Pancreas (tissue), 10 donors: ENCODE measurements around the gene HPSE. TPM values are rescaled to one million over a fixed set of nuclear protein-coding genes. Genes with fewer than 3 reads are reported as not detected.
"Not testable (repeated sequence)": the region's sequence is repeated elsewhere in the genome, so short reads cannot be mapped to it uniquely, and the experiment has no call there.

Source experiments
- ATAC-seq, 4 donors: fragments of 200-7000 bp; cut with Tn5 transposase; one replicate each; pipeline versions ENCODE4 v1.8.0 to v1.9.1; 2020; ENCODE audit warnings: mild to moderate bottlenecking in 4 of 4, moderate library complexity in 4 of 4
- DNase-seq, 6 donors: peaks; one replicate each; pipeline ENCODE4 v3.0.0-alpha.2; 2020
- FAIRE-seq: peaks from 2 replicates; lab custom pipeline; 2012; peaks lifted over from hg19 to GRCh38; lab: Jason Lieb, UNC
- H3K27ac ChIP-seq, 4 donors: fragments of 200-600 bp; sonication (generic); 1 replicate in 3 of 4; 2 replicates in 1 of 4; pipeline versions ENCODE4 v1.5.0 to v1.8.0; 2020
- H3K27me3 ChIP-seq, 4 donors: fragments of 200-600 bp; one replicate each; pipeline ENCODE4 v1.8.0; 2021
- H3K36me3 ChIP-seq, 3 donors: fragments of 200-600 bp; sonication (generic) in 1 of 3; one replicate each; pipeline versions ENCODE4 v1.5.0 to v1.8.0; 2020 to 2021
- H3K4me1 ChIP-seq, 3 donors: fragments of 200-600 bp; one replicate each; pipeline ENCODE4 v1.8.0; 2021
- H3K4me3 ChIP-seq, 4 donors: fragments of 200-600 bp; sonication (generic) in 2 of 4; one replicate each; pipeline versions ENCODE4 v1.5.0 to v1.8.0; 2020 to 2021
- H3K9me3 ChIP-seq, 4 donors: fragments of 200-600 bp; one replicate each; pipeline ENCODE4 v1.8.0; 2021
- CTCF ChIP-seq, 4 donors: fragments of 200-600 bp; sonication (generic) in 3 of 4; IDR thresholded peaks; one replicate each; pipeline versions ENCODE4 v1.5.0 to v1.8.0; 2021; ENCODE audit warnings: antibody characterized with exemption in 4 of 4
- WGBS, 2 donors: extraction: QIAGEN DNeasy Blood & Tissue Kit; methylation state at CpG; one replicate each; pipeline ENCODE4 v1.1.7; 2013; 5-methylcytosine and 5-hydroxymethylcytosine counted together
- intact Hi-C, 3 donors: fragments of 100-400 bp; cut with DNase I; formaldehyde crosslinking; loops; one replicate each; pipeline versions ENCODE4 v1.11.1 to v1.14.2; 2022
- polyA plus RNA-seq, 2 donors: library from polyadenylated mRNA; stranded (reverse); fragments of 200-250 nt; gene quantifications; one replicate each; pipeline ENCODE4 v1.2.3, GENCODE V29; 2013
- total RNA-seq, 6 donors: library from RNA; stranded (reverse); fragmentation: NEBNext Ultra II Directional in 4 of 6; extraction: Animal tissue kit (Norgen Biotek cat#: 25700) in 4 of 6; gene quantifications; one replicate each; pipeline versions ENCODE4 v1.2.1 to v1.2.4, GENCODE V29; 2021 to 2023
- donor health status: healthy with polysubstance abuse.
- donor health status: DM: no; HTN: no; CAD: no; lungs with moderate emphysema.
- donor health status: DM: no; HTN: no; CAD: no.
- donor health status: control.
- donor health status: control.
- donor health status: Bipolar disorder and iron deficiency.
- donor health status: DM: yes; HTN: yes; CAD: no.
- donor health status: DM: no; HTN: no; CAD: no.
- donor health status: DM: no; HTN: no; CAD: no.
- donor health status: DM: yes; HTN: yes; CAD: no.

The HPSE gene
- total and polyA plus RNA-seq, 8 donors: 0.12 to 2.5 (median 0.70) TPM

GRCh38 chr4:83307920-83308319 is 26.7 kb downstream of the HPSE start:
- Histone ChIP-seq H3K27ac (no peak overlapping the region), H3K4me1 (no peaks in the 10 kb centered on the region), H3K36me3 (no peaks in the 10 kb centered on the region), H3K9me3 (no peaks in the 10 kb centered on the region), H3K4me3 (no peak overlapping the region), H3K27me3 (no peaks in the 10 kb centered on the region)
- FAIRE-seq: no peak
- TF ChIP-seq CTCF (IDR thresholded peaks at IDR 0.05): no peak
- no peak for DNase-seq
- intact Hi-C loops: no loop called here
- 75 to 88% methylated on average over 7 of the region's 7 CpGs for WGBS, 2 donors
- no peak for ATAC-seq

DNA sequence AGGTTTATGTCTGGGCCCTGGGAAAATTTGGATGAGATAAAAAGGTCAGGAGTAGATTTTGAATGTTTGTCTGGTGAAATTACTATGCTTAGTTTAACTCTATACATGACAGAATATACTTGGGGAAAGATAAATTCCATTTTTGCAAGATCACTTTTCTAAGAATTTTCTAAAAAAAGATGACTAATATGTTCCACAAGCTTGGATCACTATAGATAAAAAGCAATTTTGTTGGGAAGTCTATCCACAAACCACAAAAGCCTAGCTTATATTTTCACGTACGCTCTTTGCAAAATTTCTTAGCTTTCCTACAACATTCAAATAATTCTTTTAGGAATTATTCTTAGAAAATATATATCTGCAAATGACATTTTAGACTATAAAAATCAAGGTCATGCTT is 29.5 kb downstream of the HPSE start:
- H3K4me1 ChIP-seq: no peaks in the 10 kb centered on the region
- intact Hi-C loops: no loop called here
- WGBS, 2 donors: 96 to 99% methylated on average over 2 of the region's 2 CpGs
- H3K36me3 ChIP-seq: no peaks in the 10 kb centered on the region
- no peak overlapping the region for H3K4me3 ChIP-seq
- no peaks in the 10 kb centered on the region for H3K9me3 ChIP-seq
- H3K27ac ChIP-seq: no peak overlapping the region
- TF ChIP-seq CTCF (IDR thresholded peaks at IDR 0.05): no peak
- DNase-seq (no peak), FAIRE-seq (no peak), ATAC-seq (no peak)
- H3K27me3 ChIP-seq: no peaks in the 10 kb centered on the region

DNA sequence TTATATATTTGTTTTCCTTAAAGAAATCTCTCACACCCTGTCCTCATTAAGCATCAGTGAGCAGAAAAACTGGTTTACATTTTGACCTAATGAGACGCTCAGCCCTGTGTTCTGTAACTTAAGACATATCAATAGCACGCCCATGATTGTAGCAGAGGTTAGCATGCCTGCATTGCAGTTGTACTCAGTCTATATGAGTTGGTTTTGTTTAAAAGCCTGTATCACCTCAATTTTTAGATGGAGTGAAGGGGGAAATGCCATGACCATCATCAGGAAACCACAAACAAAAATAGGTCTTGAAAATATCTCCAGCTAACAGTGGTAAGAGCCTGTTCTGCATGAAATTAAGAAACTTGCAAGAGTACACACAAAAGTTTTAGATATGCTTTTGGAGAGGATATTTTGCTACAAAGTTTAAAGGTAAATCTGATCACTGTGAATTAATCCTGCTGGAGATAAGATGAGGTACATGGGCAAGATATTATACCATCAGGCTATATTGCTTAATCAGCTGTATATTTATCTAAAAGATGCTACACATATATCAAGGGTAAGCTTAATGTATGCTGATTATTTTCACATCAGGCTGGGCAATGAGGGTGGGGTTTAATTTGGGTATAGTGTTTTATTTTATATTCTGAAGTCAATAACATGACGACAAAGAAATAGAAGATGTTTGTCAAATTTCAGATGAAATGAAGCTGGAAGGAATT is 36.9 kb downstream of the HPSE start:
- Histone ChIP-seq H3K36me3 (no peaks in the 10 kb centered on the region), H3K4me3 (no peak overlapping the region), H3K4me1 (no peaks in the 10 kb centered on the region), H3K27me3 (no peaks in the 10 kb centered on the region), H3K27ac (no peak overlapping the region), H3K9me3 (no peaks in the 10 kb centered on the region)
- intact Hi-C loops: no loop called here
- 74 to 81% methylated on average over 3 of the region's 3 CpGs for WGBS, 2 donors
- ATAC-seq: no peak
- FAIRE-seq: no peak
- no peak for DNase-seq
- TF ChIP-seq CTCF (IDR thresholded peaks at IDR 0.05): no peak

- Histone ChIP-seq H3K36me3 (no peaks in the 10 kb centered on the region), H3K4me3 (no peak overlapping the region), H3K9me3 (no peaks in the 10 kb centered on the region), H3K4me1 (no peaks in the 10 kb centered on the region), H3K27me3 (no peaks in the 10 kb centered on the region), H3K27ac (no peak overlapping the region)
- DNase-seq: no peak
- ATAC-seq: no peak
- WGBS, 2 donors: 80 to 88% methylated on average over 8 of the region's 8 CpGs
- no peak for FAIRE-seq
- intact Hi-C loops: no loop called here
- TF ChIP-seq CTCF (IDR thresholded peaks at IDR 0.05): no peak
These were observed 41.2 kb downstream of the HPSE start for GRCh38 chr4:83293305-83294046.

DNA sequence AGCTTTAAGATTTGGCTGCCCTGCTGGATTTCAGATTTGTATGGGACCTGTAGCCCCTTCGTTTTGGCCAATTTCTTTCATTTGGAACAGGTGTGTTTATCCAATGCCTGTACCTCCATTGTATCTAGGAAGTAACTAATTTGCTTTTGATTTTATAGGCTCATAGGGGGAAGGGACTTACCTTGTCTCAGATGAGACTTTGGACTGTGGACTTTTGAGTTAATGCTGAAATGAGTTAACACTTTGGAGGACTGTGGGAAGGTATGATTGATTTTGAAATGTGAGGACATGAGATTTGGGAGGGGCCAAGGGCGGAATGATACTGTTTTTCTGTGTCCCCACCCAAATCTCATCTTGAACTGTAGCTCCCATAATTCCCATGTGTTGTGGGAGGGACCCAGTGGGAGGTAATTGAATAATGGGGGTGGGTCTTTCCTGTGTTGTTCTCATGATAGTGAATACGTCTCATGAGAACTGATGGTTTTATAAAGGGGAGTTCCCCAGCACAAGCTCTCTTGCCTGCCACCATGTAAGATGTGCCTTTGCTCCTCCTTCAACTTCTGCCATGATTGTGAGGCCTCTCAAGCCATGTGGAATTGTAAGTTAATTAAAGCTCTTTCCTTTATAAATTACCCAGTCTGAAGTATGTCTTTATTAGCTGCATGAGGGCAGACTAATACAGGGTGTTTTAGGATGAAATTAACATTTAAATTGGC is 44.4 kb downstream of the HPSE start:
- not testable (repeated sequence) for H3K4me1 ChIP-seq, FAIRE-seq
- WGBS, 2 donors: 63 to 70% methylated on average over 3 of the region's 3 CpGs

GRCh38 chr4:83288381-83288780 is 46.3 kb downstream of the HPSE start:
- H3K9me3 ChIP-seq, DNase-seq, intact Hi-C loops, FAIRE-seq, H3K4me1 ChIP-seq, ATAC-seq, H3K4me3 ChIP-seq, H3K27ac ChIP-seq, H3K27me3 ChIP-seq, H3K36me3 ChIP-seq: not testable (repeated sequence)
- 29 to 38% methylated on average over 1 of the region's 1 CpG for WGBS, 2 donors

More for the DNA sequence above, 44.4 kb downstream of the HPSE start:
- H3K4me3 ChIP-seq, H3K9me3 ChIP-seq, ATAC-seq, intact Hi-C loops, H3K36me3 ChIP-seq, DNase-seq, H3K27me3 ChIP-seq, H3K27ac ChIP-seq: not testable (repeated sequence)
